IMR-90 (cell line): Measurements from ENCODE around the gene HOXB1. TPM values are rescaled to one million over a fixed set of nuclear protein-coding genes. Genes with fewer than 3 reads are reported as not detected.
A peak's percentile ranks its signal among the peaks of the same experiment; 100 is the strongest.

ENCODE experiments used
- ATAC-seq: fragments of 200-7000 bp; cut with Tn5 transposase; 2 replicates; pipeline ENCODE4 v1.9.1; 2020; ENCODE audit warnings: low read depth, mild to moderate bottlenecking, moderate library complexity
- BruUV-seq: library from RNA; stranded (reverse); fragments of 400-500 nt; replicated peaks from 2 replicates; lab custom pipeline; 2021; lab: Mats Ljungman, UMichigan
- CTCF ChIA-PET: fragments of 300-600 bp; formaldehyde crosslinking; extraction: SDS; loops from one replicate; lab custom pipeline; 2021; ENCODE audit warnings: antibody characterized with exemption; lab: Yijun Ruan, JAX
- POLR2A ChIA-PET: fragments of 300-600 bp; sonication (Branson Sonifier 250); formaldehyde crosslinking; loops from one replicate; lab custom pipeline; 2022; ENCODE audit warnings: antibody characterized with exemption; ENCODE audit not compliant: unreplicated experiment; lab: Charles Lee
- DNase-seq: peaks from one replicate; pipeline ENCODE4 v3.0.0; 2013
- H2AFZ ChIP-seq: replicated peaks from 2 replicates; pipeline ENCODE3; 2013; ENCODE audit warnings: low read length, mild to moderate bottlenecking; ENCODE audit not compliant: poor library complexity
- H2AK5ac ChIP-seq: 2 replicates; pipeline ENCODE4 v1.6.1; 2013; ENCODE audit warnings: low read depth, low read length, inconsistent platforms
- H2AK9ac ChIP-seq: replicated peaks from 2 replicates; pipeline ENCODE3; 2013; ENCODE audit warnings: mild to moderate bottlenecking, low read depth, low read length, moderate library complexity; ENCODE audit not compliant: poor library complexity
- H2BK120ac ChIP-seq: 2 replicates; pipeline ENCODE4 v1.6.1; 2013; ENCODE audit warnings: low read depth, low read length, inconsistent platforms
- H2BK15ac ChIP-seq: 3 replicates; pipeline ENCODE4 v1.6.1; 2013; ENCODE audit warnings: low read depth, low read length, inconsistent platforms
- H2BK20ac ChIP-seq: 2 replicates; pipeline ENCODE4 v1.6.1; 2013; ENCODE audit warnings: low read depth, mild to moderate bottlenecking, inconsistent platforms, low read length, moderate library complexity
- H2BK5ac ChIP-seq: 2 replicates; pipeline ENCODE4 v1.6.1; 2013; ENCODE audit warnings: mild to moderate bottlenecking, low read depth, low read length, inconsistent platforms; ENCODE audit not compliant: poor library complexity, severe bottlenecking
- H3K14ac ChIP-seq: replicated peaks from 2 replicates; pipeline ENCODE4 v1.6.1; 2013; ENCODE audit warnings: low read depth, low read length, inconsistent platforms
- H3K18ac ChIP-seq: 2 replicates; pipeline ENCODE4 v1.6.1; 2013; ENCODE audit warnings: low read depth, low read length, control low read depth
- H3K23ac ChIP-seq: 2 replicates; pipeline ENCODE4 v1.6.1; 2013; ENCODE audit warnings: low read depth, low read length, inconsistent platforms
- H3K27ac ChIP-seq: 2 replicates; pipeline ENCODE4 v1.5.1; 2013; ENCODE audit warnings: mild to moderate bottlenecking, control low read depth, low read length; ENCODE audit not compliant: insufficient read depth
- H3K27me3 ChIP-seq: 2 replicates; pipeline ENCODE4 v1.6.1; 2013; ENCODE audit warnings: low read length; ENCODE audit not compliant: control insufficient read depth, insufficient read depth
- H3K36me3 ChIP-seq: 2 replicates; pipeline ENCODE4 v1.6.1; 2013; ENCODE audit warnings: low read length, mixed read lengths; ENCODE audit not compliant: control insufficient read depth, insufficient read depth
- H3K4ac ChIP-seq: 2 replicates; pipeline ENCODE4 v1.6.1; 2013; ENCODE audit warnings: low read depth, low read length, inconsistent platforms
- H3K4me1 ChIP-seq: 2 replicates; pipeline ENCODE4 v1.6.1; 2013; ENCODE audit warnings: low read length, mixed read lengths; ENCODE audit not compliant: control insufficient read depth, insufficient read depth
- H3K4me2 ChIP-seq: 2 replicates; pipeline ENCODE4 v1.6.1; 2013; ENCODE audit warnings: low read depth, mild to moderate bottlenecking, control low read depth, low read length, moderate library complexity
- H3K4me3 ChIP-seq: 2 replicates; pipeline ENCODE4 v1.5.1; 2013; ENCODE audit warnings: low read depth, mild to moderate bottlenecking, control low read depth, low read length, moderate library complexity; ENCODE audit not compliant: insufficient read depth
- H3K56ac ChIP-seq: 2 replicates; pipeline ENCODE4 v1.6.1; 2013; ENCODE audit warnings: low read length, inconsistent platforms; ENCODE audit not compliant: insufficient read depth; ENCODE audit errors: extremely low read depth
- H3K79me1 ChIP-seq, 2 experiments: 2 replicates each; pipeline ENCODE4 v1.6.1; 2013; ENCODE audit warnings: low read length in 2 of 2, inconsistent platforms in 1 of 2, low read depth in 1 of 2
- H3K9ac ChIP-seq: 2 replicates; pipeline ENCODE4 v1.6.1; 2013; ENCODE audit warnings: low read depth, low read length, control low read depth
- H3K9me1 ChIP-seq: 2 replicates; pipeline ENCODE4 v1.6.1; 2013; ENCODE audit warnings: low read length, inconsistent platforms; ENCODE audit not compliant: insufficient read depth
- H3K9me3 ChIP-seq: 2 replicates; pipeline ENCODE4 v1.6.1; 2013; ENCODE audit warnings: low read length; ENCODE audit not compliant: control insufficient read depth, insufficient read depth
- H4K20me1 ChIP-seq: 2 replicates; pipeline ENCODE4 v1.6.1; 2013; ENCODE audit warnings: low read length, inconsistent platforms; ENCODE audit not compliant: insufficient read depth
- H4K5ac ChIP-seq: 2 replicates; pipeline ENCODE4 v1.6.1; 2013; ENCODE audit warnings: mild to moderate bottlenecking, low read depth, low read length, control low read depth
- H4K8ac ChIP-seq, 2 experiments: 2 replicates each; pipeline ENCODE4 v1.6.1; 2013; ENCODE audit warnings: low read depth in 2 of 2, low read length in 2 of 2, control low read depth in 1 of 2, inconsistent platforms in 1 of 2
- H4K91ac ChIP-seq: 2 replicates; pipeline ENCODE4 v1.6.1; 2013; ENCODE audit warnings: low read depth, low read length, inconsistent platforms; ENCODE audit not compliant: insufficient read depth
- BHLHE40 ChIP-seq: fragments of 150-350 bp; IDR thresholded peaks from 2 replicates; pipeline ENCODE4 v1.6.1; 2016; ENCODE audit warnings: mild to moderate bottlenecking, low read depth, low read length
- CEBPB ChIP-seq: IDR thresholded peaks from 2 replicates; pipeline ENCODE4 v1.6.1; 2012; ENCODE audit warnings: low read depth, low read length, improper control_type of control experiment
- ELK1 ChIP-seq: fragments of 150-350 bp; IDR thresholded peaks from 2 replicates; pipeline ENCODE4 v1.6.1; 2016; ENCODE audit warnings: low read depth, mild to moderate bottlenecking, low read length, moderate library complexity, borderline replicate concordance
- FOS ChIP-seq: fragments of 150-350 bp; IDR thresholded peaks from 2 replicates; pipeline ENCODE4 v1.6.1; 2016; ENCODE audit warnings: low read depth, low read length
- MAFK ChIP-seq: IDR thresholded peaks from 2 replicates; pipeline ENCODE4 v1.6.1; 2012; ENCODE audit warnings: low read depth, low read length, improper control_type of control experiment
- MAZ ChIP-seq: IDR thresholded peaks from 2 replicates; pipeline ENCODE4 v1.6.1; 2012; ENCODE audit warnings: low read depth, mild to moderate bottlenecking, low read length, improper control_type of control experiment, moderate library complexity, borderline replicate concordance
- MXI1 ChIP-seq: IDR thresholded peaks from 2 replicates; pipeline ENCODE4 v1.6.1; 2012; ENCODE audit warnings: low read depth, mild to moderate bottlenecking, low read length, moderate library complexity, borderline replicate concordance
- NFE2L2 ChIP-seq: fragments of 150-350 bp; IDR thresholded peaks from 2 replicates; pipeline ENCODE4 v1.6.1; 2016; ENCODE audit warnings: low read depth, mild to moderate bottlenecking, low read length
- POLR2A ChIP-seq: IDR thresholded peaks from 2 replicates; pipeline ENCODE4 v1.6.1; 2012; ENCODE audit warnings: mild to moderate bottlenecking, low read depth, low read length
- RAD21 ChIP-seq: IDR thresholded peaks from 2 replicates; pipeline ENCODE4 v1.6.1; 2012; ENCODE audit warnings: low read length, improper control_type of control experiment
- RCOR1 ChIP-seq: IDR thresholded peaks from 2 replicates; pipeline ENCODE4 v1.6.1; 2012; ENCODE audit warnings: mild to moderate bottlenecking, low read length, improper control_type of control experiment; ENCODE audit not compliant: insufficient replicate concordance
- RFX5 ChIP-seq: IDR thresholded peaks from 2 replicates; pipeline ENCODE4 v1.8.0; 2012; ENCODE audit warnings: low read depth, mild to moderate bottlenecking, low read length, moderate library complexity
- SMC3 ChIP-seq: fragments of 150-350 bp; IDR thresholded peaks from 2 replicates; pipeline ENCODE4 v1.6.1; 2016; ENCODE audit warnings: low read depth, mild to moderate bottlenecking, antibody characterized with exemption, low read length, moderate library complexity
- USF2 ChIP-seq: fragments of 150-350 bp; IDR thresholded peaks from 2 replicates; pipeline ENCODE4 v1.6.1; 2017; ENCODE audit warnings: mild to moderate bottlenecking, antibody characterized with exemption, low read length, low read depth
- WGBS, 2 experiments: methylation state at CpG; one replicate each; pipeline versions ENCODE4 v1.1.5 to v1.1.7; 2013; ENCODE audit warnings: missing lambda C conversion rate in 2 of 2; ENCODE audit not compliant: insufficient read length in 1 of 2; ENCODE audit errors: extremely low coverage in 2 of 2; 5-methylcytosine and 5-hydroxymethylcytosine counted together
- dilution Hi-C: fragments of 300-500 bp; cut with HindIII; formaldehyde crosslinking; loops from one replicate; pipeline ENCODE4 v1.14.3; 2018; ENCODE audit warnings: low sequenced_read_pairs; ENCODE audit not compliant: unreplicated experiment
- in situ Hi-C: fragments of 300-500 bp; cut with MboI; formaldehyde crosslinking; loops from 3 replicates; pipeline ENCODE4 v1.14.3; 2019; ENCODE audit warnings: low sequenced_read_pairs, inconsistent platforms, mixed read lengths
- intact Hi-C: fragments of 100-400 bp; cut with micrococcal nuclease; formaldehyde crosslinking; loops from 2 replicates; pipeline ENCODE4 v1.10.0; 2022
- polyA plus RNA-seq, 3 experiments: library from polyadenylated mRNA; depleted of rRNA; stranded (reverse); fragments of >200 nt; gene quantifications; 2 replicates each; pipeline ENCODE4 v1.2.3, GENCODE V29; 2012; ENCODE audit warnings: low replicate concordance in 1 of 3
- total RNA-seq: library from RNA; depleted of rRNA; stranded (reverse); fragments of >200 nt; gene quantifications from 2 replicates; pipeline ENCODE4 v1.2.3, GENCODE V29; 2012

HOXB1 gene
- total and polyA plus RNA-seq, 2 of the 4 experiments (the other 2 are of a cell fraction), result not detected

- TF ChIP-seq SMC3 (no peak), MAFK (no peak), RAD21 (no peak), MXI1 (no peak), RFX5 (no peak), RCOR1 (no peak), USF2 (no peak), NFE2L2 (no peak), POLR2A (0 out of 2 replicates have a peak, but pooled peaks have one; percentile 27), MAZ (peak; percentile 25; the same call in 1 of the 2 replicates), FOS (no peak), CEBPB (no peak), ELK1 (no peak), BHLHE40 (no peak)
- Histone ChIP-seq H3K36me3 (peaks cover 48% of the 10 kb centered on the region), H2AK5ac (peak overlapping the region; percentile 98), H2AFZ (peak overlapping the region; percentile 44), H3K23ac (peak overlapping the region; percentile 99), H2AK9ac (peak overlapping the region; percentile 65), H2BK15ac (peak overlapping the region; percentile 71; the same call in 2 of the 3 replicates), H3K9ac (peak overlapping the region; percentile 96), H3K27ac (peak overlapping the region; percentile 99), H3K56ac (peak overlapping the region; percentile 91), H3K9me3 (no peaks in the 10 kb centered on the region), H3K14ac (peak overlapping the region; percentile 100), H2BK5ac (peak overlapping the region; percentile 99), H3K79me1 (no peaks in the 10 kb centered on the region), H3K4me1 (peaks cover 20% of the 10 kb centered on the region), H4K8ac (peak overlapping the region; percentile 61 to 96), H3K4me3 (peak overlapping the region; percentile 40), H4K20me1 (peaks cover 5% of the 10 kb centered on the region), H3K18ac (peak overlapping the region; percentile 99), H4K91ac (peak overlapping the region; percentile 98), H2BK20ac (peak overlapping the region; percentile 78), H3K4me2 (peak overlapping the region; percentile 96), H4K5ac (peak overlapping the region; percentile 97), H3K9me1 (no peaks in the 10 kb centered on the region), H2BK120ac (peak overlapping the region; percentile 93), H3K4ac (peak overlapping the region; percentile 99), H3K27me3 (no peaks in the 10 kb centered on the region)
- intact Hi-C loops, result loop anchor here (2.0 kb wide), 1 partner anchor 21 kb away; no protein-coding TSS in a partner anchor
- dilution Hi-C loops, result no loop called here
- no TSS peak for BruUV-seq
- ChIA-PET CTCF (interaction anchor here (0.6 kb wide), 1 partner anchor 1456 kb away, joined by 3 read pairs; no protein-coding TSS in a partner anchor), POLR2A (interaction anchor here (1.0 to 1.1 kb wide), 2 partner anchors 12 to 29 kb away, joined by 4 to 5 read pairs; no protein-coding TSS in a partner anchor)
- in situ Hi-C loops, result no loop called here
- DNase-seq, result peak; percentile 67
- no peak for ATAC-seq
- WGBS, 2 experiments, result 0% methylated on average over 1 of the region's 22 CpGs; no CpG with 5 or more reads in 1 of the 2 experiments
Observed at GRCh38 chr17:48575673-48576478, 45.1 kb upstream of the HOXB1 start.
